Measurements from ENCODE around the gene GMDS. TPM values are rescaled to one million over a fixed set of nuclear protein-coding genes. Genes with fewer than 3 reads are reported as not detected.

Gene GMDS
- total RNA-seq, 2 experiments from 2014 or later = 33.2 to 33.5 TPM

GRCh38 chr6:2129182-2129621, 116.2 kb downstream of the GMDS start:
- CTCF ChIA-PET = no interaction called here
- POLR2A ChIA-PET = no interaction called here
- DNase-seq (no peak), ATAC-seq (no peak)
- Mint-ChIP-seq H3K27me3 (no peaks in the 10 kb centered on the region), H3K27ac (no peak overlapping the region), H3K9me3 (ENCODE audit: low read depth) (no peaks in the 10 kb centered on the region), H3K36me3 (ENCODE audit: low read depth) (no peaks in the 10 kb centered on the region), H3K4me1 (peaks cover 32% of the 10 kb centered on the region), H3K4me3 (no peak overlapping the region)
- intact Hi-C loops (cut with DNase I, micrococcal nuclease) = loop anchor here in 1 of 2 experiments (5.0 kb wide), 1 partner anchor 58 kb away; no protein-coding TSS in a partner anchor

GRCh38 chr6:2127484-2127911, 117.9 kb downstream of the GMDS start:
- peak; percentile 75 for DNase-seq
- intact Hi-C loops (cut with DNase I, micrococcal nuclease) = loop anchor here (1.0 to 5.0 kb wide), 3 partner anchors 16 to 60 kb away; no protein-coding TSS in a partner anchor
- no peak overlapping the region for H3K4me3 Mint-ChIP-seq
- peak overlapping the region; percentile 8 for H3K27ac Mint-ChIP-seq
- peaks cover 4% of the 10 kb centered on the region for H3K36me3 Mint-ChIP-seq (ENCODE audit: low read depth)
- peak; percentile 92 for ATAC-seq
- H3K27me3 Mint-ChIP-seq = no peaks in the 10 kb centered on the region
- POLR2A ChIA-PET = no interaction called here
- CTCF ChIA-PET = interaction anchor here (0.9 kb wide), 1 partner anchor 16 kb away, joined by 3 read pairs; no protein-coding TSS in a partner anchor
- no peaks in the 10 kb centered on the region for H3K9me3 Mint-ChIP-seq (ENCODE audit: low read depth)
- peaks cover 32% of the 10 kb centered on the region for H3K4me1 Mint-ChIP-seq

- peaks cover 4% of the 10 kb centered on the region for H3K36me3 Mint-ChIP-seq (ENCODE audit: low read depth)
- ChIA-PET CTCF (interaction anchor here (0.6 to 1.0 kb wide), 2 partner anchors 18 to 1231 kb away, joined by 3 read pairs; no protein-coding TSS in a partner anchor), POLR2A (no interaction called here)
- no peaks in the 10 kb centered on the region for H3K9me3 Mint-ChIP-seq (ENCODE audit: low read depth)
- intact Hi-C loops (cut with DNase I, micrococcal nuclease) = loop anchor here in 1 of 2 experiments (5.0 kb wide), 1 partner anchor 61 kb away; no protein-coding TSS in a partner anchor
- H3K4me1 Mint-ChIP-seq = peaks cover 32% of the 10 kb centered on the region
- H3K27me3 Mint-ChIP-seq = no peaks in the 10 kb centered on the region
- H3K27ac Mint-ChIP-seq = no peak overlapping the region
- DNase-seq = no peak
- H3K4me3 Mint-ChIP-seq = no peak overlapping the region
- no peak for ATAC-seq
Measured at GRCh38 chr6:2126351-2126750, 119.1 kb downstream of the GMDS start.

GRCh38 chr6:2125158-2125557, 120.2 kb downstream of the GMDS start:
- DNase-seq (no peak), ATAC-seq (no peak)
- peaks cover 4% of the 10 kb centered on the region for H3K36me3 Mint-ChIP-seq (ENCODE audit: low read depth)
- H3K4me3 Mint-ChIP-seq = no peak overlapping the region
- no peaks in the 10 kb centered on the region for H3K27me3 Mint-ChIP-seq
- POLR2A ChIA-PET = no interaction called here
- CTCF ChIA-PET = interaction anchor here (1.3 kb wide), 1 partner anchor 12 kb away, joined by 3 read pairs; no protein-coding TSS in a partner anchor
- no peaks in the 10 kb centered on the region for H3K9me3 Mint-ChIP-seq (ENCODE audit: low read depth)
- H3K4me1 Mint-ChIP-seq = peaks cover 30% of the 10 kb centered on the region
- no peak overlapping the region for H3K27ac Mint-ChIP-seq
- intact Hi-C loops (cut with DNase I, micrococcal nuclease) = loop anchor here in 1 of 2 experiments (5.0 kb wide), 1 partner anchor 62 kb away; no protein-coding TSS in a partner anchor

- H3K9me3 Mint-ChIP-seq (ENCODE audit: low read depth) = no peaks in the 10 kb centered on the region
- CTCF ChIA-PET = interaction anchor here (1.3 kb wide), 1 partner anchor 13 kb away, joined by 3 read pairs; no protein-coding TSS in a partner anchor
- peaks cover 4% of the 10 kb centered on the region for H3K36me3 Mint-ChIP-seq (ENCODE audit: low read depth)
Measured at GRCh38 chr6:2124260-2124709, 121.1 kb downstream of the GMDS start.

GRCh38 chr6:2120912-2121311, 124.5 kb downstream of the GMDS start:
- H3K36me3 Mint-ChIP-seq (ENCODE audit: low read depth) = peaks cover 4% of the 10 kb centered on the region
- H3K27ac Mint-ChIP-seq = no peak overlapping the region
- no peak for ATAC-seq
- H3K4me1 Mint-ChIP-seq = no peaks in the 10 kb centered on the region
- ChIA-PET CTCF (interaction anchor here (1.0 to 1.4 kb wide), 2 partner anchors 8 to 12 kb away, joined by 3 read pairs; no protein-coding TSS in a partner anchor), POLR2A (no interaction called here)
- intact Hi-C loops (cut with DNase I, micrococcal nuclease) = no loop called here
- H3K27me3 Mint-ChIP-seq = no peaks in the 10 kb centered on the region
- H3K9me3 Mint-ChIP-seq (ENCODE audit: low read depth) = no peaks in the 10 kb centered on the region
- H3K4me3 Mint-ChIP-seq = no peak overlapping the region
- no peak for DNase-seq

More at GRCh38 chr6:2124260-2124709, 121.1 kb downstream of the GMDS start:
- ATAC-seq (no peak), DNase-seq (no peak)
- Mint-ChIP-seq H3K27me3 (no peaks in the 10 kb centered on the region), H3K4me1 (peaks cover 22% of the 10 kb centered on the region), H3K4me3 (no peak overlapping the region), H3K27ac (no peak overlapping the region)
- POLR2A ChIA-PET = no interaction called here
- intact Hi-C loops (cut with DNase I, micrococcal nuclease) = no loop called here

- ATAC-seq (no peak), DNase-seq (no peak)
- Mint-ChIP-seq H3K9me3 (ENCODE audit: low read depth) (no peaks in the 10 kb centered on the region), H3K4me3 (no peak overlapping the region), H3K27me3 (no peaks in the 10 kb centered on the region), H3K27ac (no peak overlapping the region), H3K4me1 (no peaks in the 10 kb centered on the region), H3K36me3 (ENCODE audit: low read depth) (peaks cover 10% of the 10 kb centered on the region)
- ChIA-PET POLR2A (interaction anchor here (0.6 kb wide), 1 partner anchor 52 kb away, joined by 3 read pairs; no protein-coding TSS in a partner anchor), CTCF (no interaction called here)
- intact Hi-C loops (cut with DNase I, micrococcal nuclease) = loop anchor here in 1 of 2 experiments (10.0 kb wide), 1 partner anchor 516 kb away; no protein-coding TSS in a partner anchor
Measured at GRCh38 chr6:2119275-2119674, 126.1 kb downstream of the GMDS start.

- DNase-seq (no peak), ATAC-seq (no peak)
- ChIA-PET POLR2A (no interaction called here), CTCF (interaction anchor here (0.5 to 1.0 kb wide), 5 partner anchors 25 to 634 kb away, joined by 3 to 5 read pairs (median 3); no protein-coding TSS in a partner anchor)
- intact Hi-C loops (cut with DNase I, micrococcal nuclease) = loop anchor here in 1 of 2 experiments (10.0 kb wide), 1 partner anchor 517 kb away; no protein-coding TSS in a partner anchor
- peaks cover 17% of the 10 kb centered on the region for H3K36me3 Mint-ChIP-seq (ENCODE audit: low read depth)
- no peaks in the 10 kb centered on the region for H3K9me3 Mint-ChIP-seq (ENCODE audit: low read depth)
- peaks cover 3% of the 10 kb centered on the region for H3K27me3 Mint-ChIP-seq
- H3K27ac Mint-ChIP-seq = no peak overlapping the region
- no peak overlapping the region for H3K4me3 Mint-ChIP-seq
- no peaks in the 10 kb centered on the region for H3K4me1 Mint-ChIP-seq
Measured at GRCh38 chr6:2118136-2118535, 127.3 kb downstream of the GMDS start.

- H3K4me1 Mint-ChIP-seq = peaks cover 5% of the 10 kb centered on the region
- H3K36me3 Mint-ChIP-seq (ENCODE audit: low read depth) = peaks cover 22% of the 10 kb centered on the region
- no peak overlapping the region for H3K27ac Mint-ChIP-seq
- H3K27me3 Mint-ChIP-seq = peaks cover 10% of the 10 kb centered on the region
- no peaks in the 10 kb centered on the region for H3K9me3 Mint-ChIP-seq (ENCODE audit: low read depth)
- no peak overlapping the region for H3K4me3 Mint-ChIP-seq
- intact Hi-C loops (cut with DNase I, micrococcal nuclease) = loop anchor here in 1 of 2 experiments (10.0 kb wide), 1 partner anchor 517 kb away; no protein-coding TSS in a partner anchor
- POLR2A ChIA-PET = no interaction called here
- CTCF ChIA-PET = interaction anchor here (0.5 to 1.0 kb wide), 3 partner anchors 52 to 634 kb away, joined by 3 to 5 read pairs (median 3); no protein-coding TSS in a partner anchor
- no peak for DNase-seq
- ATAC-seq = no peak
Measured at GRCh38 chr6:2117447-2117846, 128.0 kb downstream of the GMDS start.

GRCh38 chr6:2116496-2116895, 128.9 kb downstream of the GMDS start:
- Mint-ChIP-seq H3K4me3 (no peak overlapping the region), H3K27ac (no peak overlapping the region), H3K36me3 (ENCODE audit: low read depth) (peaks cover 24% of the 10 kb centered on the region), H3K27me3 (peaks cover 11% of the 10 kb centered on the region), H3K4me1 (peaks cover 12% of the 10 kb centered on the region), H3K9me3 (ENCODE audit: low read depth) (no peaks in the 10 kb centered on the region)
- ChIA-PET CTCF (interaction anchor here (0.9 kb wide), 1 partner anchor 10 kb away, joined by 3 read pairs; no protein-coding TSS in a partner anchor), POLR2A (no interaction called here)
- intact Hi-C loops (cut with DNase I, micrococcal nuclease) = loop anchor here in 1 of 2 experiments (10.0 kb wide), 1 partner anchor 518 kb away; no protein-coding TSS in a partner anchor
- no peak for DNase-seq
- no peak for ATAC-seq

GRCh38 chr6:2114100-2114499, 131.3 kb downstream of the GMDS start:
- Mint-ChIP-seq H3K36me3 (ENCODE audit: low read depth) (peaks cover 28% of the 10 kb centered on the region), H3K27me3 (peaks cover 11% of the 10 kb centered on the region), H3K9me3 (ENCODE audit: low read depth) (no peaks in the 10 kb centered on the region), H3K4me3 (no peak overlapping the region), H3K4me1 (peaks cover 31% of the 10 kb centered on the region), H3K27ac (no peak overlapping the region)
- POLR2A ChIA-PET = no interaction called here
- ATAC-seq (no peak), DNase-seq (no peak)
- intact Hi-C loops (cut with DNase I, micrococcal nuclease) = loop anchor here in 1 of 2 experiments (5.0 to 10.0 kb wide), 4 partner anchors 43 to 521 kb away; no protein-coding TSS in a partner anchor
- CTCF ChIA-PET = no interaction called here
